ENCODE measurements around the gene FAM168B. TPM values are rescaled to one million over a fixed set of nuclear protein-coding genes. Genes with fewer than 3 reads are reported as not detected.

FAM168B gene
- total RNA-seq, 1 donor from 2014 or later: 154 TPM

DNA sequence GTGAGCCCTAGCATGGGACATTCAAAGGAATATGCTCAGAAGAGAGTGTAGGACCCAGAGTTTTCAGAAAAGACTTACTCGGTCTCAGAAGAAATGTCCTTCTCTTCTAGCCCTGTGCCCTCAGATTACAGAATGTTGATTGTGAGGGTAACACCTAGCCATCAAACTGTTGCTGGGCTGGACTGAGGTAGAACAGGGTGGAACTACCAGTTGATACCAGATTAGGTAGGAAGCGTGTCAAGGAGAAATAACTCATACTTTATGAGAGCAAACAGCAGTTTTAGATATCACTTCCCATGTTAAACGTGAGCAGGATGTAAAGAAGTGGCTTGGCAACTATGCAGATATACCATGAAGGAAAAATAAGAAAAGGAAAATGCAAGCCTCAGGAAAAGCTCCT lies 34.7 kb upstream of the FAM168B start:
- peaks cover 4% of the 10 kb centered on the region for H3K4me1 Mint-ChIP-seq
- no peak for DNase-seq (ENCODE audit: low read depth, low spot score)
- peaks cover 21% of the 10 kb centered on the region for H3K36me3 Mint-ChIP-seq (ENCODE audit: low read depth)
- H3K27me3 Mint-ChIP-seq (ENCODE audit: low read depth): no peaks in the 10 kb centered on the region
- H3K9me3 Mint-ChIP-seq: no peaks in the 10 kb centered on the region
- TF ChIP-seq, protein P1, sequence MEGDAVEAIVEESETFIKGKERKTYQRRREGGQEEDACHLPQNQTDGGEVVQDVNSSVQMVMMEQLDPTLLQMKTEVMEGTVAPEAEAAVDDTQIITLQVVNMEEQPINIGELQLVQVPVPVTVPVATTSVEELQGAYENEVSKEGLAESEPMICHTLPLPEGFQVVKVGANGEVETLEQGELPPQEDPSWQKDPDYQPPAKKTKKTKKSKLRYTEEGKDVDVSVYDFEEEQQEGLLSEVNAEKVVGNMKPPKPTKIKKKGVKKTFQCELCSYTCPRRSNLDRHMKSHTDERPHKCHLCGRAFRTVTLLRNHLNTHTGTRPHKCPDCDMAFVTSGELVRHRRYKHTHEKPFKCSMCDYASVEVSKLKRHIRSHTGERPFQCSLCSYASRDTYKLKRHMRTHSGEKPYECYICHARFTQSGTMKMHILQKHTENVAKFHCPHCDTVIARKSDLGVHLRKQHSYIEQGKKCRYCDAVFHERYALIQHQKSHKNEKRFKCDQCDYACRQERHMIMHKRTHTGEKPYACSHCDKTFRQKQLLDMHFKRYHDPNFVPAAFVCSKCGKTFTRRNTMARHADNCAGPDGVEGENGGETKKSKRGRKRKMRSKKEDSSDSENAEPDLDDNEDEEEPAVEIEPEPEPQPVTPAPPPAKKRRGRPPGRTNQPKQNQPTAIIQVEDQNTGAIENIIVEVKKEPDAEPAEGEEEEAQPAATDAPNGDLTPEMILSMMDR (conservative IDR thresholded peaks at IDR 0.05): no peak
- no peak overlapping the region for H3K27ac Mint-ChIP-seq (ENCODE audit: unreplicated experiment)
- no peak overlapping the region for H3K4me3 Mint-ChIP-seq

DNA sequence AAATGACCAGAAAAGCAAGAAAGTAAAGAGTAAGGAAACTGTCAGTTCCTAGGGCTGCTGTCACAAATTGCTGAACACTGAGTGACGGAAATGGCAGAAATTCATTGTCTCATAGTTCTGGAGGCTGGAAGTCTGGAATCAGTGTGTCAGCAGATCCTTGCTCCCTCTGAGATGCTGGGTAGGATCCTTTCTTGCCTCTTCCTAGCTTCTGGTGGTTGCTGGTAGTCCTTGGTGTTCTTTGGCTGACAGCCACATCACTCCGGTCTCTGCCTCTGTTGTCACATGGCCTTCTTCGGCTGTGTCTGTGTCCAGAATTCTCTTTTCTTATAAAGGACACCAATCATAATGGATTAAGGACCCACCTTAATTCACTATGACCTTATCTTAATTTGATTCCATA lies 33.8 kb upstream of the FAM168B start:
- no peaks in the 10 kb centered on the region for H3K9me3 Mint-ChIP-seq
- TF ChIP-seq, protein P1 (conservative IDR thresholded peaks at IDR 0.05): no peak
- peaks cover 21% of the 10 kb centered on the region for H3K36me3 Mint-ChIP-seq (ENCODE audit: low read depth)
- H3K27ac Mint-ChIP-seq (ENCODE audit: unreplicated experiment): no peak overlapping the region
- no peaks in the 10 kb centered on the region for H3K27me3 Mint-ChIP-seq (ENCODE audit: low read depth)
- no peak overlapping the region for H3K4me3 Mint-ChIP-seq
- DNase-seq (ENCODE audit: low read depth, low spot score): no peak
- peaks cover 4% of the 10 kb centered on the region for H3K4me1 Mint-ChIP-seq

DNA sequence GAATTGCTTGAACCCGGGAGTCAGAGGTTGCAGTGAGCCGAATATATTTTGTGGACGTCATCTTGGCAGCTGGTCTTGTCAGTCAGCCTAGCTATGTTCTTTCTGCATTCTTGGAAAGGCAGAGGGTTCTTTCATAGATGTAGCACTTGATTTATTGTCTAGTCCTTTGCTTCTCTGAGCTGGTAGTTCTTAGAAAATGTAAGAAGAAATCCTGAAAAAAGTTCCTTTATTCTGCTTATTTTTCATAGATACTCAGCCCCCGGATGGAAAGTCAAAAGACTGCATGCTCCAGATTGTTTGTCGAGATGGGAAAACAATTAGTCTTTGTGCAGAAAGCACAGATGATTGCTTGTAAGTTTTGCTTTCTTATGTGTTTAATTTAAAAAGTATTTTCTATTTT lies 33.2 kb upstream of the FAM168B start:
- Mint-ChIP-seq H3K9me3 (no peaks in the 10 kb centered on the region), H3K27me3 (ENCODE audit: low read depth) (no peaks in the 10 kb centered on the region), H3K36me3 (ENCODE audit: low read depth) (peaks cover 21% of the 10 kb centered on the region)

DNA sequence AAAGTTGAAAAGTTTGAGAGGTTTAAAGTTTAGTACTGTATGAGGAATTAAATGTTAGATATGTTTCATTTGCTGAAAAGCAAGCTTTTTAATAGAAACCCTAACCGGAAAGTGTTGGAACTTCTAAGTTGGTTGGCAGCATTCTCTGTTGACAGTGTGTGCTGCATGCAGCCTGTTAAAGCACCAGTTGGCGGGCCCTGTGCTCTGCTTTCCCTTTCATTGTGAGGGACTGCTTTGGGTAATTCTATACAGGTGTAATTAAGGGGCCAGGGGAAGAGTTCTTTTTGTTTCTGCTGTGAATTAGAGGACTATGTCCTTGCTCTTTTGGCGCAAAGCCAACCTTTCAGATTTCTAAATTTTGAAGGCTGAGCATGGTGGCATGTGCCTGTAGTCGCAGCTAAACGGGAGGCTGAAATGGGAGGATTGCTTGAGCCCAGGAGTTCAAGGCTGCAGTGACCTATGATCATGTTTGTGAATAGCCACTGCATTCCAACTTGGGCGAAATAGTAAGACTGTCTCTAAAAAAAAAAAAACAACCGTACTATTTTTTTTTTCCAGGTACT lies 32.0 kb upstream of the FAM168B start:
- peaks cover 24% of the 10 kb centered on the region for H3K36me3 Mint-ChIP-seq (ENCODE audit: low read depth)
- no peak for DNase-seq (ENCODE audit: low read depth, low spot score)
- no peaks in the 10 kb centered on the region for H3K4me1 Mint-ChIP-seq
- TF ChIP-seq, protein P1 (conservative IDR thresholded peaks at IDR 0.05): no peak
- no peaks in the 10 kb centered on the region for H3K9me3 Mint-ChIP-seq
- H3K27ac Mint-ChIP-seq (ENCODE audit: unreplicated experiment): no peak overlapping the region
- H3K4me3 Mint-ChIP-seq: no peak overlapping the region
- no peaks in the 10 kb centered on the region for H3K27me3 Mint-ChIP-seq (ENCODE audit: low read depth)

More for the DNA sequence above, 33.2 kb upstream of the FAM168B start:
- DNase-seq (ENCODE audit: low read depth, low spot score): no peak
- TF ChIP-seq, protein P1 (conservative IDR thresholded peaks at IDR 0.05): no peak
- peaks cover 3% of the 10 kb centered on the region for H3K4me1 Mint-ChIP-seq
- peak overlapping the region; percentile 19 for H3K27ac Mint-ChIP-seq (ENCODE audit: unreplicated experiment)
- H3K4me3 Mint-ChIP-seq: no peak overlapping the region

DNA sequence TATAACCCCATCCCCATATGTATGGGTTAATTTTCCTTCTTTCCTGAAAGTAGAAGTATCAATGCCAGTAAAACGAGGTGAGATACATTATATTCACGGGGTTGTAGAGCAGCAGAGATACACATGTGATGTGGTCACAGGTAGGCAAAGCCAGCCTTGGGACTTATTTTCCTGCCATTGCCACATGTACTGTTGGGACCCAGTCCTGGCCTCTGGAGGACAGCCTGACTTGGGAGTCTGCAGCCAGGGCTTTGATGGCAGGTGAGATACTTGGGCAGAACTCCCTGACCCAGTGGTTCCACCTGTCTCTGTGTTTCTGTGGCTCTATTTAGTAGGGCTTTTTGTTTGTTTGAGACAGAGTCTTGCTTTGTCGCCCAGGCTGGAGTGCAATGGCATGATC lies 29.9 kb upstream of the FAM168B start:
- TF ChIP-seq, protein P1 (conservative IDR thresholded peaks at IDR 0.05): no peak
- no peaks in the 10 kb centered on the region for H3K9me3 Mint-ChIP-seq
- H3K36me3 Mint-ChIP-seq (ENCODE audit: low read depth): peaks cover 10% of the 10 kb centered on the region
- H3K27me3 Mint-ChIP-seq (ENCODE audit: low read depth): no peaks in the 10 kb centered on the region
- H3K27ac Mint-ChIP-seq (ENCODE audit: unreplicated experiment): no peak overlapping the region
- H3K4me3 Mint-ChIP-seq: no peak overlapping the region
- peaks cover 7% of the 10 kb centered on the region for H3K4me1 Mint-ChIP-seq
- DNase-seq (ENCODE audit: low read depth, low spot score): no peak
